Liver (tissue), 9 donors: ENCODE results near the gene SCAMP1. TPM values are rescaled to one million over a fixed set of nuclear protein-coding genes. Genes with fewer than 3 reads are reported as not detected.

Source experiments
- DNase-seq: peaks from one replicate; pipeline ENCODE4 v3.0.0-alpha.2; 2017; ENCODE audit warnings: low spot score
- H3K27ac ChIP-seq, 2 donors: one replicate each; pipeline ENCODE4 v1.7.0; 2013; ENCODE audit warnings: inconsistent platforms in 2 of 2, low read length in 2 of 2, control low read depth in 1 of 2, low read depth in 1 of 2, mild to moderate bottlenecking in 1 of 2
- H3K27me3 ChIP-seq, 4 donors: one replicate each; pipeline versions ENCODE4 v1.6.1 to v1.7.0; 2013; ENCODE audit warnings: low read length in 3 of 4, inconsistent platforms in 1 of 4, mild to moderate bottlenecking in 1 of 4, moderate library complexity in 1 of 4; ENCODE audit not compliant: control insufficient read depth in 4 of 4, insufficient read depth in 4 of 4
- H3K36me3 ChIP-seq, 4 donors: one replicate each; pipeline versions ENCODE4 v1.6.1 to v1.7.0; 2013; ENCODE audit warnings: low read length in 3 of 4, mild to moderate bottlenecking in 3 of 4, low read depth in 1 of 4, moderate library complexity in 1 of 4; ENCODE audit not compliant: control insufficient read depth in 4 of 4, insufficient read depth in 3 of 4
- H3K4me1 ChIP-seq, 4 donors: one replicate each; pipeline versions ENCODE4 v1.6.1 to v1.7.0; 2013; ENCODE audit warnings: low read length in 3 of 4, mild to moderate bottlenecking in 3 of 4, moderate library complexity in 1 of 4; ENCODE audit not compliant: control insufficient read depth in 4 of 4, insufficient read depth in 4 of 4
- H3K4me3 ChIP-seq, 3 donors: one replicate each; pipeline versions ENCODE4 v1.6.1 to v1.7.0; 2013; ENCODE audit warnings: low read length in 3 of 3, control low read depth in 1 of 3, low read depth in 1 of 3, mild to moderate bottlenecking in 1 of 3
- H3K9ac ChIP-seq, 2 donors: one replicate each; pipeline ENCODE4 v1.7.0; 2013; ENCODE audit warnings: low read length in 2 of 2, mild to moderate bottlenecking in 2 of 2, moderate library complexity in 2 of 2, control low read depth in 1 of 2, low read depth in 1 of 2
- H3K9me3 ChIP-seq, 4 donors: one replicate each; pipeline versions ENCODE4 v1.6.1 to v1.7.0; 2013; ENCODE audit warnings: low read length in 3 of 4; ENCODE audit not compliant: control insufficient read depth in 4 of 4
- CTCF ChIP-seq: fragments of 150-350 bp; IDR thresholded peaks from 2 replicates; pipeline ENCODE4 v1.5.1; 2017; ENCODE audit warnings: improper control_type of control experiment, low read depth, low read length; ENCODE audit not compliant: missing input control
- EGR1 ChIP-seq, 2 donors: IDR thresholded peaks; 2 replicates each; pipeline ENCODE4 v1.6.1; 2016 to 2018; ENCODE audit warnings: antibody characterized with exemption in 2 of 2, low read depth in 2 of 2
- FOXA1 ChIP-seq: IDR thresholded peaks from 2 replicates; pipeline ENCODE4 v1.6.1; 2016; ENCODE audit warnings: antibody characterized with exemption
- FOXA2 ChIP-seq: IDR thresholded peaks from 2 replicates; pipeline ENCODE4 v1.6.1; 2016; ENCODE audit warnings: antibody characterized with exemption
- GABPA ChIP-seq, 2 donors: IDR thresholded peaks in 1 of 2; conservative IDR thresholded peaks in 1 of 2; 2 replicates each; pipeline ENCODE4 v1.6.1; 2016; ENCODE audit warnings: antibody characterized with exemption in 2 of 2, mild to moderate bottlenecking in 1 of 2, moderate library complexity in 1 of 2
- HNF4A ChIP-seq, 2 donors: conservative IDR thresholded peaks; 2 replicates each; pipeline ENCODE4 v1.6.1; 2016; ENCODE audit warnings: antibody characterized with exemption in 2 of 2, mild to moderate bottlenecking in 2 of 2
- JUND ChIP-seq, 2 donors: IDR thresholded peaks; 2 replicates each; pipeline ENCODE4 v1.6.1; 2016; ENCODE audit warnings: antibody characterized with exemption in 2 of 2
- MAX ChIP-seq: IDR thresholded peaks from 2 replicates; pipeline ENCODE4 v1.6.1; 2016; ENCODE audit warnings: antibody characterized with exemption
- NR2F2 ChIP-seq: IDR thresholded peaks from 2 replicates; pipeline ENCODE4 v1.6.1; 2016; ENCODE audit warnings: antibody characterized with exemption
- RAD21 ChIP-seq, 2 donors: IDR thresholded peaks; 2 replicates each; pipeline ENCODE4 v1.6.1; 2016; ENCODE audit warnings: antibody characterized with exemption in 2 of 2, mild to moderate bottlenecking in 2 of 2
- REST ChIP-seq: IDR thresholded peaks from 2 replicates; pipeline ENCODE4 v1.6.1; 2016; ENCODE audit warnings: antibody characterized with exemption, mild to moderate bottlenecking
- RXRA ChIP-seq, 2 donors: IDR thresholded peaks; 2 replicates each; pipeline ENCODE4 v1.6.1; 2017 to 2018; ENCODE audit warnings: antibody characterized with exemption in 2 of 2, mild to moderate bottlenecking in 1 of 2
- SP1 ChIP-seq: IDR thresholded peaks from 2 replicates; pipeline ENCODE4 v1.6.1; 2018; ENCODE audit warnings: antibody characterized with exemption, mild to moderate bottlenecking
- YY1 ChIP-seq: IDR thresholded peaks from 2 replicates; pipeline ENCODE4 v1.6.1; 2016; ENCODE audit warnings: antibody characterized with exemption, mild to moderate bottlenecking
- WGBS: extraction: QIAGEN DNeasy Blood & Tissue Kit; methylation state at CpG from one replicate; pipeline ENCODE4 v1.1.7; 2013; 5-methylcytosine and 5-hydroxymethylcytosine counted together
- polyA plus RNA-seq, 2 donors: library from polyadenylated mRNA; stranded (reverse) in 1 of 2; unstranded in 1 of 2; fragments of 200-250 nt in 1 of 2; fragments of >200 nt in 1 of 2; fragmentation: Nextera tagmentation in 1 of 2; extraction: Ambion mirVana in 1 of 2; gene quantifications; one replicate each; pipeline versions ENCODE4 v1.2.1 to v1.2.3, GENCODE V29; 2013 to 2015
- total RNA-seq, 2 donors: library from RNA; depleted of rRNA; stranded (reverse); fragments of >200 nt; gene quantifications; one replicate each; pipeline ENCODE4 v1.2.3, GENCODE V29; 2014
- donor health status: healthy.
- donor health status: healthy.
- donor health status: healthy.
- donor health status: healthy.
- donor health status: healthy.

The SCAMP1 gene
- total and polyA plus RNA-seq, 4 donors = 5.9 to 15.0 (median 9.0) TPM

GRCh38 chr5:78526049-78526525 is 165.7 kb downstream of the SCAMP1 start:
- Histone ChIP-seq H3K27me3 (peaks cover 0 to 2% (median 0%) of the 10 kb centered on the region in 4 donors), H3K4me3 (no peak overlapping the region), H3K27ac (no peak overlapping the region), H3K9me3 (no peaks in the 10 kb centered on the region), H3K9ac (no peak overlapping the region), H3K36me3 (no peaks in the 10 kb centered on the region), H3K4me1 (no peaks in the 10 kb centered on the region)
- TF ChIP-seq REST (no peak), NR2F2 (no peak), RAD21 (IDR thresholded peaks at IDR 0.05) (no peak), RXRA (IDR thresholded peaks at IDR 0.05) (no peak), SP1 (no peak), EGR1 (IDR thresholded peaks at IDR 0.05; ENCODE audit: low read depth in 2 of 2) (no peak), FOXA1 (no peak), YY1 (no peak), CTCF (no peak), GABPA (IDR thresholded peaks at IDR 0.05 in 1 of 2, conservative IDR thresholded peaks at IDR 0.05 in 1 of 2) (no peak), MAX (no peak)
- no peak for DNase-seq
- 91% methylated on average over 7 of the region's 7 CpGs for WGBS

- TF ChIP-seq JUND (IDR thresholded peaks at IDR 0.05) (peak; percentile 17 to 66), EGR1 (IDR thresholded peaks at IDR 0.05; ENCODE audit: low read depth in 2 of 2) (no peak), RXRA (IDR thresholded peaks at IDR 0.05) (peak; percentile 8 to 15), FOXA1 (no peak), NR2F2 (peak; percentile 69), SP1 (peak; percentile 52), RAD21 (IDR thresholded peaks at IDR 0.05) (peak; percentile 11 to 15), FOXA2 (no peak), HNF4A (conservative IDR thresholded peaks at IDR 0.05) (no peak)
- H3K27me3 ChIP-seq = peaks cover 0 to 2% (median 0%) of the 10 kb centered on the region in 4 donors
- H3K36me3 ChIP-seq = no peaks in the 10 kb centered on the region
- DNase-seq = no peak
- H3K4me1 ChIP-seq = no peaks in the 10 kb centered on the region
- H3K4me3 ChIP-seq = no peak overlapping the region
- WGBS = 67% methylated on average over 9 of the region's 9 CpGs
- no peak overlapping the region for H3K9ac ChIP-seq
- no peaks in the 10 kb centered on the region for H3K9me3 ChIP-seq
- H3K27ac ChIP-seq = peak overlapping the region; percentile 61 to 68
These were observed 166.8 kb downstream of the SCAMP1 start for GRCh38 chr5:78527054-78527859.
